Measurements from ENCODE around the gene AAR2.
A peak's percentile ranks its signal among the peaks of the same experiment; 100 is the strongest.

AAR2 gene

GRCh38 chr20:36206641-36207040 lies 29.6 kb upstream of the AAR2 start:
- DNase-seq (ENCODE audit: insufficient read length) (no peak), FAIRE-seq (no peak)
- TF ChIP-seq TAF1 (IDR thresholded peaks at IDR 0.05; ENCODE audit: borderline replicate concordance, low read depth, low read length) (no peak), POLR2AphosphoS5 (IDR thresholded peaks at IDR 0.05; ENCODE audit: low read depth, low read length) (no peak), POLR2A (IDR thresholded peaks at IDR 0.05; ENCODE audit: low read depth, low read length) (no peak)

GRCh38 chr20:36207602-36208001 lies 28.7 kb upstream of the AAR2 start:
- FAIRE-seq = no peak
- DNase-seq (ENCODE audit: insufficient read length) = no peak

GRCh38 chr20:36208257-36208656 lies 28.0 kb upstream of the AAR2 start:
- no peak for TF ChIP-seq POLR2AphosphoS5 (IDR thresholded peaks at IDR 0.05; ENCODE audit: low read depth, low read length)
- no peak for FAIRE-seq
- DNase-seq (ENCODE audit: insufficient read length) = no peak

More at GRCh38 chr20:36207602-36208001, 28.7 kb upstream of the AAR2 start:
- no peak for TF ChIP-seq POLR2AphosphoS5 (IDR thresholded peaks at IDR 0.05; ENCODE audit: low read depth, low read length)
- TF ChIP-seq TAF1 (IDR thresholded peaks at IDR 0.05; ENCODE audit: borderline replicate concordance, low read depth, low read length) = no peak
- no peak for TF ChIP-seq POLR2A (IDR thresholded peaks at IDR 0.05; ENCODE audit: low read depth, low read length)

GRCh38 chr20:36210436-36211021 lies 25.7 kb upstream of the AAR2 start:
- no peak for FAIRE-seq

GRCh38 chr20:36213362-36213761 lies 22.9 kb upstream of the AAR2 start:
- TF ChIP-seq POLR2A (IDR thresholded peaks at IDR 0.05; ENCODE audit: low read depth, low read length) (no peak), POLR2AphosphoS5 (IDR thresholded peaks at IDR 0.05; ENCODE audit: low read depth, low read length) (no peak), TAF1 (IDR thresholded peaks at IDR 0.05; ENCODE audit: borderline replicate concordance, low read depth, low read length) (no peak)
- DNase-seq (ENCODE audit: insufficient read length) = no peak
- FAIRE-seq = no peak

More at GRCh38 chr20:36210436-36211021, 25.7 kb upstream of the AAR2 start:
- no peak for DNase-seq (ENCODE audit: insufficient read length)
- TF ChIP-seq TAF1 (IDR thresholded peaks at IDR 0.05; ENCODE audit: borderline replicate concordance, low read depth, low read length) = no peak
- no peak for TF ChIP-seq POLR2AphosphoS5 (IDR thresholded peaks at IDR 0.05; ENCODE audit: low read depth, low read length)
- no peak for TF ChIP-seq POLR2A (IDR thresholded peaks at IDR 0.05; ENCODE audit: low read depth, low read length)

- DNase-seq (ENCODE audit: insufficient read length) (peak; percentile 37), FAIRE-seq (peak; percentile 63)
Measured at GRCh38 chr20:36214684-36215256, 21.5 kb upstream of the AAR2 start.

GRCh38 chr20:36215778-36216177 lies 20.5 kb upstream of the AAR2 start:
- FAIRE-seq (no peak), DNase-seq (ENCODE audit: insufficient read length) (no peak)
- no peak for TF ChIP-seq POLR2AphosphoS5 (IDR thresholded peaks at IDR 0.05; ENCODE audit: low read depth, low read length)
- no peak for TF ChIP-seq TAF1 (IDR thresholded peaks at IDR 0.05; ENCODE audit: borderline replicate concordance, low read depth, low read length)
- TF ChIP-seq POLR2A (IDR thresholded peaks at IDR 0.05; ENCODE audit: low read depth, low read length) = no peak

More at GRCh38 chr20:36214684-36215256, 21.5 kb upstream of the AAR2 start:
- TF ChIP-seq POLR2A (IDR thresholded peaks at IDR 0.05; ENCODE audit: low read depth, low read length) = no peak
- no peak for TF ChIP-seq TAF1 (IDR thresholded peaks at IDR 0.05; ENCODE audit: borderline replicate concordance, low read depth, low read length)
- TF ChIP-seq POLR2AphosphoS5 (IDR thresholded peaks at IDR 0.05; ENCODE audit: low read depth, low read length) = no peak

GRCh38 chr20:36216314-36217025 lies 19.8 kb upstream of the AAR2 start:
- no peak for TF ChIP-seq POLR2A (IDR thresholded peaks at IDR 0.05; ENCODE audit: low read depth, low read length)
- no peak for TF ChIP-seq TAF1 (IDR thresholded peaks at IDR 0.05; ENCODE audit: borderline replicate concordance, low read depth, low read length)
- no peak for TF ChIP-seq POLR2AphosphoS5 (IDR thresholded peaks at IDR 0.05; ENCODE audit: low read depth, low read length)
- DNase-seq (ENCODE audit: insufficient read length) (no peak), FAIRE-seq (no peak)

- FAIRE-seq (no peak), DNase-seq (ENCODE audit: insufficient read length) (no peak)
- TF ChIP-seq POLR2A (IDR thresholded peaks at IDR 0.05; ENCODE audit: low read depth, low read length) (no peak), TAF1 (IDR thresholded peaks at IDR 0.05; ENCODE audit: borderline replicate concordance, low read depth, low read length) (no peak), POLR2AphosphoS5 (IDR thresholded peaks at IDR 0.05; ENCODE audit: low read depth, low read length) (no peak)
Measured at GRCh38 chr20:36217226-36217625, 19.1 kb upstream of the AAR2 start.

- DNase-seq (ENCODE audit: insufficient read length) (no peak), FAIRE-seq (no peak)
- no peak for TF ChIP-seq POLR2AphosphoS5 (IDR thresholded peaks at IDR 0.05; ENCODE audit: low read depth, low read length)
- no peak for TF ChIP-seq POLR2A (IDR thresholded peaks at IDR 0.05; ENCODE audit: low read depth, low read length)
Measured at GRCh38 chr20:36218380-36219064, 17.8 kb upstream of the AAR2 start.

GRCh38 chr20:36219671-36220220 lies 16.5 kb upstream of the AAR2 start:
- TF ChIP-seq POLR2A (IDR thresholded peaks at IDR 0.05; ENCODE audit: low read depth, low read length) (no peak), POLR2AphosphoS5 (IDR thresholded peaks at IDR 0.05; ENCODE audit: low read depth, low read length) (no peak), TAF1 (IDR thresholded peaks at IDR 0.05; ENCODE audit: borderline replicate concordance, low read depth, low read length) (no peak)
- DNase-seq (ENCODE audit: insufficient read length) (no peak), FAIRE-seq (no peak)

Data from GM12892 (cell line).